OCI-LY7 (cell line): ENCODE data around the gene SMOC1.

Experiments used
- CTCF ChIP-seq: fragments of 200-600 bp; sonication (generic); conservative IDR thresholded peaks from 2 replicates; pipeline ENCODE4 v1.5.1; 2014; ENCODE audit warnings: mild to moderate bottlenecking, antibody characterized with exemption, low read length, moderate library complexity, mixed read lengths
- EZH2phosphoT487 ChIP-seq: fragments of 200-600 bp; sonication (generic); IDR thresholded peaks from 2 replicates; pipeline ENCODE4 v1.6.1; 2018; ENCODE audit warnings: low read depth, borderline replicate concordance, mild to moderate bottlenecking, mixed run types, antibody characterized with exemption, low read length, moderate library complexity, mixed read lengths

- TF ChIP-seq CTCF (no peak), EZH2phosphoT487 (no peak)
These were observed 12.2 kb downstream of the SMOC1 start for GRCh38 chr14:69891422-69891821.
